ENCODE data around the gene BCKDK. TPM values are rescaled to one million over a fixed set of nuclear protein-coding genes. Genes with fewer than 3 reads are reported as not detected.
"Not testable (repeated sequence)": the region's sequence is repeated elsewhere in the genome, so short reads cannot be mapped to it uniquely, and the experiment has no call there.

The BCKDK gene
- total RNA-seq, 1 experiment from 2014 or later: 57.0 TPM

- Histone ChIP-seq H3K4me2 (ENCODE audit: insufficient read depth, insufficient read length, low read length) (no peak overlapping the region), H3K4ac (ENCODE audit: low read depth, low read length) (no peak overlapping the region), H2BK5ac (ENCODE audit: insufficient read length, low read length) (no peak overlapping the region), H2BK20ac (ENCODE audit: low read depth, low read length, poor library complexity, severe bottlenecking) (no peak overlapping the region), H2BK120ac (ENCODE audit: low read depth, low read length, poor library complexity, severe bottlenecking) (no peak overlapping the region), H4K8ac (replicated peaks; ENCODE audit: insufficient read length, low read depth, low read length) (no peak overlapping the region), H3K18ac (ENCODE audit: insufficient read length, low read depth, low read length) (no peak overlapping the region), H3K4me1 (ENCODE audit: insufficient read depth, low read length) (peaks cover 2% of the 10 kb centered on the region; the same call in 1 of the 2 replicates), H2AK5ac (ENCODE audit: insufficient read length, low read length) (no peak overlapping the region), H3K9me3 (ENCODE audit: control insufficient read depth, low read depth, low read length) (no peaks in the 10 kb centered on the region), H3K56ac (ENCODE audit: insufficient read length, low read depth, low read length) (no peak overlapping the region), H4K5ac (ENCODE audit: insufficient read length, low read depth, low read length) (no peak overlapping the region), H3T11ph (ENCODE audit: low read length) (no peak overlapping the region), H4K91ac (ENCODE audit: insufficient read length, low read depth, low read length) (no peak overlapping the region), H3K79me1 (ENCODE audit: insufficient read depth, low read depth, low read length, poor library complexity, severe bottlenecking) (no peaks in the 10 kb centered on the region), H2BK15ac (ENCODE audit: low read depth, low read length) (no peak overlapping the region), H3K23me2 (ENCODE audit: insufficient read length, low read depth, low read length, poor library complexity, severe bottlenecking) (no peaks in the 10 kb centered on the region), H3K14ac (ENCODE audit: insufficient read depth, low read length) (no peak overlapping the region), H4K20me1 (ENCODE audit: control insufficient read depth, insufficient read depth, insufficient read length) (no peaks in the 10 kb centered on the region), H3K23ac (ENCODE audit: insufficient read length, low read depth, low read length) (no peak overlapping the region), H3K9ac (ENCODE audit: extremely low read depth, insufficient read length, low read length) (no peak overlapping the region), H2AFZ (ENCODE audit: low read length) (no peak overlapping the region), H3K79me2 (ENCODE audit: insufficient read depth, low read length) (no peaks in the 10 kb centered on the region), H2BK12ac (ENCODE audit: insufficient read length, low read depth, low read length) (no peak overlapping the region), H3K27ac (ENCODE audit: insufficient read length, low read depth, low read length) (no peak overlapping the region), H3K27me3 (ENCODE audit: insufficient read depth, low read length) (no peaks in the 10 kb centered on the region)
- peaks cover 19% of the 10 kb centered on the region for H3K27me3 Mint-ChIP-seq (ENCODE audit: low read depth)
- TF ChIP-seq CTCF (conservative IDR thresholded peaks at IDR 0.05): no peak
- WGBS (ENCODE audit: extremely low coverage, insufficient read length, low lambda C conversion rate): no CpG with 5 or more reads among the region's 4 CpGs
- H3K9me3 Mint-ChIP-seq: peaks cover 2 to 4% of the 10 kb centered on the region in 2 experiments; a peak in 3 of 5 replicates
- peaks cover 4 to 5% of the 10 kb centered on the region in 2 experiments; a peak in 3 of 4 replicates for H3K4me1 Mint-ChIP-seq
- no peak overlapping the region for H3K4me3 Mint-ChIP-seq
- DNase-seq: no peak
- no peaks in the 10 kb centered on the region for H3K36me3 Mint-ChIP-seq (ENCODE audit: insufficient read depth in 1 of 3, low read depth in 3 of 3)
- H3K27ac Mint-ChIP-seq: no peak overlapping the region
These were observed 8.1 kb upstream of the BCKDK start for GRCh38 chr16:31099860-31100638.

DNA sequence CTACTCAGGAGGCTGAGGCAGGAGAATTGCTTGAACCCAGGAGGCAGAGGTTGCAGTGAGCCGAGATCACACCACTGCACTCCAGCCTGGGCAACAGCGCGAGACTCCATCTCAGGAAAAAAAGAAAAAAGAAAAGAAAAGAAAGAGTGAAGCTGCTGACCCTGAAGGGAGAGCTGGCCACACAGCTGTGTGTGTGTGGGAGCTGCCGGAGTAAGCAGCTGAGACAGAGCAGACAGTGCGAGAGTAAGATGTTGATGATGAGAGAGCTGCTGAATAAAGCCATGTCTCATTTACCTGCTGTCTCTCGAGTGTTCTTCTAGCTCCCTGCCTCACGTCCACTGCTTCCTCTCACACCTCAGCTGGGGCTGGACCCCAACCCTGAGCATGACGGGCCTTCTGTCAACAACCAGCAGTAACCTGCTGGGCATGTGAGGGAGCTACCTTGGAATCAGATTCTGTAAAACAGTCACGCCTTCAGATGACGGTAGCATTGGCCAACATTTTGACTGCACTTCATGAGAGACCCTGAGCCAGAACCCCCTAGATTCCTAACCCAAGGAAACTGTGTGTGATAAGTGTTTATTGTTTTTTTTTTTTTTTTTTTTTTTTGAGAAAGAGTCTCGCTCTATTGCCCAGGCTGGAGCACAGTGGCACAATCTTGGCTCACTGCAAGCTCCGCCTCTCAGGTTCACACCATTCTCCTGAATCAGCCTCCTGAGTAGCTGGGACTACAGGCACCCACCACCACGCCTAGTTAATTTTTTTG lies 7.1 kb upstream of the BCKDK start:
- not testable (repeated sequence) for H3K56ac ChIP-seq (ENCODE audit: insufficient read length, low read depth, low read length); H4K8ac ChIP-seq (replicated peaks; ENCODE audit: insufficient read length, low read depth, low read length); H3K23me2 ChIP-seq (ENCODE audit: insufficient read length, low read depth, low read length, poor library complexity, severe bottlenecking); H3K36me3 Mint-ChIP-seq (ENCODE audit: insufficient read depth in 1 of 3, low read depth in 3 of 3); H3K79me2 ChIP-seq (ENCODE audit: insufficient read depth, low read length); H3K4ac ChIP-seq (ENCODE audit: low read depth, low read length); H2AFZ ChIP-seq (ENCODE audit: low read length); H3K4me2 ChIP-seq (ENCODE audit: insufficient read depth, insufficient read length, low read length); H4K20me1 ChIP-seq (ENCODE audit: control insufficient read depth, insufficient read depth, insufficient read length); H2BK12ac ChIP-seq (ENCODE audit: insufficient read length, low read depth, low read length); H3T11ph ChIP-seq (ENCODE audit: low read length); H4K91ac ChIP-seq (ENCODE audit: insufficient read length, low read depth, low read length); H3K79me1 ChIP-seq (ENCODE audit: insufficient read depth, low read depth, low read length, poor library complexity, severe bottlenecking); H3K9ac ChIP-seq (ENCODE audit: extremely low read depth, insufficient read length, low read length); H3K14ac ChIP-seq (ENCODE audit: insufficient read depth, low read length); H2BK120ac ChIP-seq (ENCODE audit: low read depth, low read length, poor library complexity, severe bottlenecking); H3K4me3 Mint-ChIP-seq; H2BK15ac ChIP-seq (ENCODE audit: low read depth, low read length); H2BK5ac ChIP-seq (ENCODE audit: insufficient read length, low read length); H3K27ac ChIP-seq (ENCODE audit: insufficient read length, low read depth, low read length); H3K9me3 ChIP-seq (ENCODE audit: control insufficient read depth, low read depth, low read length); H3K9me3 Mint-ChIP-seq; H3K18ac ChIP-seq (ENCODE audit: insufficient read length, low read depth, low read length); H3K27ac Mint-ChIP-seq; H4K5ac ChIP-seq (ENCODE audit: insufficient read length, low read depth, low read length); H3K4me1 ChIP-seq (ENCODE audit: insufficient read depth, low read length); H2AK5ac ChIP-seq (ENCODE audit: insufficient read length, low read length); H3K4me1 Mint-ChIP-seq; H3K23ac ChIP-seq (ENCODE audit: insufficient read length, low read depth, low read length); DNase-seq; H2BK20ac ChIP-seq (ENCODE audit: low read depth, low read length, poor library complexity, severe bottlenecking); H3K27me3 ChIP-seq (ENCODE audit: insufficient read depth, low read length)
- WGBS (ENCODE audit: extremely low coverage, insufficient read length, low lambda C conversion rate): no CpG with 5 or more reads among the region's 13 CpGs
- peaks cover 19% of the 10 kb centered on the region for H3K27me3 Mint-ChIP-seq (ENCODE audit: low read depth)

All from H9 (cell line).